CD14-positive monocyte (primary cell): Measurements from ENCODE around the gene CNTN4. TPM values are rescaled to one million over a fixed set of nuclear protein-coding genes. Genes with fewer than 3 reads are reported as not detected.

Source experiments
- DNase-seq, 3 donors: peaks; one replicate each; pipeline ENCODE4 v3.0.0-alpha.2; 2011 to 2022
- H2AFZ ChIP-seq: 2 replicates; pipeline ENCODE4 v1.6.0; 2012; ENCODE audit warnings: mild to moderate bottlenecking, low read depth, low read length, inconsistent platforms; ENCODE audit not compliant: insufficient read depth, poor library complexity, severe bottlenecking
- H3K27ac ChIP-seq, 2 donors: 1 replicate in 1 of 2; 2 replicates in 1 of 2; pipeline ENCODE4 v1.5.1; 2012 to 2013; ENCODE audit warnings: low read length in 2 of 2, control low read depth in 1 of 2, inconsistent platforms in 1 of 2, low read depth in 1 of 2, mild to moderate bottlenecking in 1 of 2
- H3K27me3 ChIP-seq, 2 donors: one replicate each; pipeline versions ENCODE4 v1.6.0 to v1.6.1; 2011 to 2013; ENCODE audit warnings: low read length in 2 of 2; ENCODE audit not compliant: control insufficient read depth in 2 of 2, insufficient read depth in 2 of 2
- H3K36me3 ChIP-seq, 2 donors: replicated peaks in 1 of 2; 1 replicate in 1 of 2; 2 replicates in 1 of 2; pipeline versions ENCODE4 v1.5.1 to v1.6.1; 2012 to 2013; ENCODE audit warnings: low read length in 2 of 2, control low read depth in 1 of 2, inconsistent platforms in 1 of 2, mild to moderate bottlenecking in 1 of 2; ENCODE audit not compliant: insufficient read depth in 2 of 2, control insufficient read depth in 1 of 2
- H3K4me1 ChIP-seq, 2 donors: 1 replicate in 1 of 2; 2 replicates in 1 of 2; pipeline versions ENCODE4 v1.5.1 to v1.6.1; 2012 to 2013; ENCODE audit warnings: low read length in 2 of 2, control low read depth in 1 of 2, inconsistent platforms in 1 of 2, mild to moderate bottlenecking in 1 of 2, moderate library complexity in 1 of 2; ENCODE audit not compliant: insufficient read depth in 2 of 2, control insufficient read depth in 1 of 2
- H3K4me2 ChIP-seq: replicated peaks from 2 replicates; pipeline ENCODE3; 2012; ENCODE audit warnings: low read length, moderate library complexity, mild to moderate bottlenecking; ENCODE audit not compliant: poor library complexity, severe bottlenecking; ENCODE audit errors: extremely low read depth
- H3K4me3 ChIP-seq, 3 experiments: fragments of 200-600 bp in 1 of 3; sonication (generic) in 1 of 3; replicated peaks in 1 of 3; 1 replicate in 2 of 3; 2 replicates in 1 of 3; pipeline ENCODE4 v1.5.1; 2011 to 2013; ENCODE audit warnings: low read length in 3 of 3, mild to moderate bottlenecking in 3 of 3, control low read depth in 2 of 3, low read depth in 2 of 3, inconsistent platforms in 1 of 3, moderate library complexity in 1 of 3
- H3K79me2 ChIP-seq: 2 replicates; pipeline ENCODE4 v1.6.0; 2012; ENCODE audit warnings: mild to moderate bottlenecking, control low read depth, inconsistent platforms, low read length, moderate library complexity; ENCODE audit not compliant: insufficient read depth
- H3K9ac ChIP-seq: 2 replicates; pipeline ENCODE4 v1.6.0; 2017; ENCODE audit warnings: low read length, mild to moderate bottlenecking; ENCODE audit not compliant: insufficient read depth, poor library complexity, severe bottlenecking
- H3K9me3 ChIP-seq, 2 donors: replicated peaks in 1 of 2; 1 replicate in 1 of 2; 2 replicates in 1 of 2; pipeline versions ENCODE4 v1.5.1 to v1.6.1; 2012 to 2013; ENCODE audit warnings: low read length in 2 of 2, control low read depth in 1 of 2; ENCODE audit not compliant: control insufficient read depth in 1 of 2, insufficient read depth in 1 of 2
- H4K20me1 ChIP-seq: 2 replicates; pipeline ENCODE4 v1.6.0; 2012; ENCODE audit warnings: mild to moderate bottlenecking, low read length, control low read depth, moderate library complexity; ENCODE audit not compliant: insufficient read depth
- H3K27ac Mint-ChIP-seq, 7 donors: one replicate each; pipeline ENCODE4 v1.8.0; 2020; ENCODE audit warnings: mild to moderate bottlenecking in 7 of 7, mixed read lengths in 7 of 7, moderate library complexity in 6 of 7, inconsistent platforms in 2 of 7
- H3K27me3 Mint-ChIP-seq, 3 donors: one replicate each; pipeline ENCODE4 v1.8.0; 2021 to 2022; ENCODE audit warnings: low read depth in 3 of 3, mild to moderate bottlenecking in 3 of 3, mixed read lengths in 3 of 3, moderate library complexity in 3 of 3, inconsistent platforms in 1 of 3
- H3K36me3 Mint-ChIP-seq, 2 donors: one replicate each; pipeline ENCODE4 v1.8.0; 2020; ENCODE audit warnings: mixed read lengths in 2 of 2, inconsistent platforms in 1 of 2, mild to moderate bottlenecking in 1 of 2
- H3K4me1 Mint-ChIP-seq: one replicate; pipeline ENCODE4 v1.8.0; 2020; ENCODE audit warnings: mild to moderate bottlenecking, mixed read lengths
- H3K4me3 Mint-ChIP-seq, 2 donors: one replicate each; pipeline ENCODE4 v1.8.0; 2020; ENCODE audit warnings: mild to moderate bottlenecking in 2 of 2, mixed read lengths in 2 of 2, moderate library complexity in 1 of 2
- H3K9me3 Mint-ChIP-seq, 7 donors: one replicate each; pipeline ENCODE4 v1.8.0; 2020 to 2022; ENCODE audit warnings: mixed read lengths in 7 of 7, mild to moderate bottlenecking in 6 of 7, moderate library complexity in 6 of 7, inconsistent platforms in 2 of 7
- WGBS: methylation state at CpG from one replicate; pipeline ENCODE4 v1.1.5; 2013; ENCODE audit warnings: missing lambda C conversion rate; ENCODE audit not compliant: insufficient coverage; 5-methylcytosine and 5-hydroxymethylcytosine counted together
- intact Hi-C, 2 donors: fragments of 100-400 bp; cut with micrococcal nuclease; formaldehyde crosslinking; loops; one replicate each; pipeline versions ENCODE4 v1.15.0 to v1.15.1; 2023
- polyA plus RNA-seq, 3 donors: library from polyadenylated mRNA; depleted of rRNA in 1 of 3; unstranded in 2 of 3; stranded (reverse) in 1 of 3; fragments of 300-500 nt in 2 of 3; fragments of >200 nt in 1 of 3; fragmentation: Illumina TruSeq in 2 of 3; gene quantifications; 1 replicate in 2 of 3; 2 replicates in 1 of 3; pipeline ENCODE4 v1.2.3, GENCODE V29; 2012 to 2021
- TF ChIP-seq, protein P1 (sequence below): fragments of 200-600 bp; IDR thresholded peaks from one replicate; pipeline ENCODE4 v1.8.0; 2022; ENCODE audit warnings: antibody characterized with exemption, mild to moderate bottlenecking

Gene CNTN4
- polyA plus RNA-seq, 3 donors, result not detected

DNA sequence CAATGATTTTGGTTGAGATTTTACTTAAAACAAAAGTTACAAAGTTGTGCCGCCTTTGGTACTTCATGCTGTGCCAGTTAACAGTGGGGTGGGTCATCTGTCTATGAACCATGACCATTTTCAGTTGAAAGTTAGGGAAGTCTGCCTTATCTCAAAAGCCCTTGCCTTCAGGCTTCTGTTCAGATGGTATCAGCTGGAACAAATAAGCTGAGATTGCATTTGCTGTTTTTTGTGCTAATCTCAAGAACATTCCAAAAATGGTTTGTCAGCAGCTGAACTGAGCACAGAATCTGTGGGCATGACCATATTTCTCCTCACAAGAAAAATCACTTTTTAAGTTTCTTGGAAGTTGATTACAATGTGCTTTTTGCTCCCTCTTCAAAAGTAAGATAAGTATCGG is 869.2 kb downstream of the CNTN4 start:
- H3K27me3 Mint-ChIP-seq, result peaks cover 1 to 2% (median 2%) of the 10 kb centered on the region in 3 donors
- no peak overlapping the region for H3K27ac Mint-ChIP-seq
- Histone ChIP-seq H3K9ac (no peak overlapping the region), H3K27me3 (no peaks in the 10 kb centered on the region), H4K20me1 (no peaks in the 10 kb centered on the region), H3K27ac (no peak overlapping the region), H2AFZ (no peak overlapping the region), H3K4me2 (no peak overlapping the region), H3K9me3 (no peaks in the 10 kb centered on the region), H3K36me3 (no peaks in the 10 kb centered on the region), H3K4me3 (no peak overlapping the region), H3K79me2 (no peaks in the 10 kb centered on the region), H3K4me1 (no peaks in the 10 kb centered on the region)
- WGBS, result no CpG with 5 or more reads among the region's 2 CpGs
- TF ChIP-seq, protein P1, sequence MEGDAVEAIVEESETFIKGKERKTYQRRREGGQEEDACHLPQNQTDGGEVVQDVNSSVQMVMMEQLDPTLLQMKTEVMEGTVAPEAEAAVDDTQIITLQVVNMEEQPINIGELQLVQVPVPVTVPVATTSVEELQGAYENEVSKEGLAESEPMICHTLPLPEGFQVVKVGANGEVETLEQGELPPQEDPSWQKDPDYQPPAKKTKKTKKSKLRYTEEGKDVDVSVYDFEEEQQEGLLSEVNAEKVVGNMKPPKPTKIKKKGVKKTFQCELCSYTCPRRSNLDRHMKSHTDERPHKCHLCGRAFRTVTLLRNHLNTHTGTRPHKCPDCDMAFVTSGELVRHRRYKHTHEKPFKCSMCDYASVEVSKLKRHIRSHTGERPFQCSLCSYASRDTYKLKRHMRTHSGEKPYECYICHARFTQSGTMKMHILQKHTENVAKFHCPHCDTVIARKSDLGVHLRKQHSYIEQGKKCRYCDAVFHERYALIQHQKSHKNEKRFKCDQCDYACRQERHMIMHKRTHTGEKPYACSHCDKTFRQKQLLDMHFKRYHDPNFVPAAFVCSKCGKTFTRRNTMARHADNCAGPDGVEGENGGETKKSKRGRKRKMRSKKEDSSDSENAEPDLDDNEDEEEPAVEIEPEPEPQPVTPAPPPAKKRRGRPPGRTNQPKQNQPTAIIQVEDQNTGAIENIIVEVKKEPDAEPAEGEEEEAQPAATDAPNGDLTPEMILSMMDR, result no peak
- peaks cover 0 to 6% (median 2%) of the 10 kb centered on the region in 7 donors for H3K9me3 Mint-ChIP-seq
- H3K4me3 Mint-ChIP-seq, result no peak overlapping the region
- H3K36me3 Mint-ChIP-seq, result no peaks in the 10 kb centered on the region
- intact Hi-C loops, result no loop called here
- DNase-seq, result no peak
- H3K4me1 Mint-ChIP-seq, result no peaks in the 10 kb centered on the region

DNA sequence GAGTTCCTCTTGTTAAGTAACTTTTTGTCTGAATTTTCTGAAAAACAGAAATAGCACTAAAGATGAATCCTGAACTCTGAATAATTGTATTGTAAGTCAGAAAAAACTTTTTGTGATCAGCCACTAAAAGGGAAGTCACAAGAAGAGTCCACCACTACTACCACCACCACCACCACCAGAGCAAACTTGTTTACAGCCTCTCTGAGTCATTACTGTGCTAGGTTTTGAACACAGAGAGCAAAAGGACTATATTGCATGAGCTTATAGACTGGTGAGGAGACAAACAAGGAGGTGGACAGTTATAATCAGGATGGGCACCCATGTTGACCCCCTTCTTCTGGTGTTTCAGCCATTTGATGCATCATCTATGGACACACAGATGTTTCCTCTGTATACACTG is 869.8 kb downstream of the CNTN4 start:
- Histone ChIP-seq H3K27ac (no peak overlapping the region), H3K4me2 (no peak overlapping the region), H3K79me2 (no peaks in the 10 kb centered on the region), H3K9me3 (no peaks in the 10 kb centered on the region), H3K36me3 (no peaks in the 10 kb centered on the region), H3K4me3 (no peak overlapping the region), H4K20me1 (no peaks in the 10 kb centered on the region), H3K4me1 (no peaks in the 10 kb centered on the region), H2AFZ (no peak overlapping the region), H3K9ac (no peak overlapping the region), H3K27me3 (no peaks in the 10 kb centered on the region)
- Mint-ChIP-seq H3K27ac (no peak overlapping the region), H3K36me3 (no peaks in the 10 kb centered on the region), H3K27me3 (peaks cover 1 to 2% (median 2%) of the 10 kb centered on the region in 3 donors), H3K9me3 (peaks cover 0 to 6% (median 2%) of the 10 kb centered on the region in 7 donors), H3K4me1 (no peaks in the 10 kb centered on the region), H3K4me3 (no peak overlapping the region)
- TF ChIP-seq, protein P1, result no peak
- DNase-seq, result no peak
- intact Hi-C loops, result no loop called here
